ENCODE results near the gene MYH9.
A peak's percentile ranks its signal among the peaks of the same experiment; 100 is the strongest.

MYH9 gene

DNA sequence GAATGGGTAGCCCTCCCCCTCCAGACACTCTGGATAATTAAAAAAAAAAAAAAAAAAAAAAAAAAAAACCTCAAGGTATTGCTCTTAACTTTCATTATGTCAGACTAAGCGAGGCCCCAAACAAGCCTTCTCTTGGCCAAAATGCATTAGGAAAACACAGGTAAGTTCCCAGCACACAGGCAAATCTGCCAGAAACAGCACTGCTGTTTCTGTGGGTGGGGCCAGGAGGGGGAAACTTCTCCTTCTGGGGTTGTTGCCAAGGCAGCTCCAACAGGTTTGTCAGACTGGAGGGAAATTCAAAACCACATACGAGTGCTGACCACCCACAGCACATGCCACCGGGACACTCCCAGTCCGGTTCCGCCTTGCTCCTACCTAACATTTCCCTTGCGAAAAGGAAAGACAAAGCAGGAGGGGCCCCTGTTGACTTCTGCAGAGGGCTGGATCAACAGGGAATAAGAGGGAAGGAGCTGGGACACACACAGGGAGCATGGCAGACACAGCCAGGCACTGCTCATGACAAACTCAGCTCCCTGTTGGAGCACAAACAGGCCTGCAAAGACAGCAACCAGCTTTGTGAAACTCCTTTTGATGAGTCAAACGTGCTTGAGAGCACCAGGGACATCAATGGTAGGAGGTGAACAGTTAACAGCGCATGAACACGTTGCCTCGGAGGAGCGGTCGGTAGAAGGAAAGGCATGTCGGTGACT is 55.0 kb downstream of the MYH9 start:
- no peaks in the 10 kb centered on the region for H3K27me3 ChIP-seq (replicated peaks; ENCODE audit: insufficient read depth, low read length)
- peaks cover 66% of the 10 kb centered on the region for H3F3A ChIP-seq (ENCODE audit: insufficient read depth, low read length)
- no peak for TF ChIP-seq EZH2 (optimal IDR thresholded peaks at IDR 0.05; ENCODE audit: low read depth, low read length)
- no peak for TF ChIP-seq EZH2phosphoT487 (IDR thresholded peaks at IDR 0.05; ENCODE audit: low read length)
- TF ChIP-seq, protein P1, sequence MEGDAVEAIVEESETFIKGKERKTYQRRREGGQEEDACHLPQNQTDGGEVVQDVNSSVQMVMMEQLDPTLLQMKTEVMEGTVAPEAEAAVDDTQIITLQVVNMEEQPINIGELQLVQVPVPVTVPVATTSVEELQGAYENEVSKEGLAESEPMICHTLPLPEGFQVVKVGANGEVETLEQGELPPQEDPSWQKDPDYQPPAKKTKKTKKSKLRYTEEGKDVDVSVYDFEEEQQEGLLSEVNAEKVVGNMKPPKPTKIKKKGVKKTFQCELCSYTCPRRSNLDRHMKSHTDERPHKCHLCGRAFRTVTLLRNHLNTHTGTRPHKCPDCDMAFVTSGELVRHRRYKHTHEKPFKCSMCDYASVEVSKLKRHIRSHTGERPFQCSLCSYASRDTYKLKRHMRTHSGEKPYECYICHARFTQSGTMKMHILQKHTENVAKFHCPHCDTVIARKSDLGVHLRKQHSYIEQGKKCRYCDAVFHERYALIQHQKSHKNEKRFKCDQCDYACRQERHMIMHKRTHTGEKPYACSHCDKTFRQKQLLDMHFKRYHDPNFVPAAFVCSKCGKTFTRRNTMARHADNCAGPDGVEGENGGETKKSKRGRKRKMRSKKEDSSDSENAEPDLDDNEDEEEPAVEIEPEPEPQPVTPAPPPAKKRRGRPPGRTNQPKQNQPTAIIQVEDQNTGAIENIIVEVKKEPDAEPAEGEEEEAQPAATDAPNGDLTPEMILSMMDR (IDR thresholded peaks at IDR 0.05; ENCODE audit: low read length), result no peak
- peaks cover 22% of the 10 kb centered on the region for H3K36me3 ChIP-seq (replicated peaks; ENCODE audit: insufficient read depth, low read length)
- peak overlapping the region; percentile 96 for H3K27ac ChIP-seq (ENCODE audit: low read length)
- H3K4me1 ChIP-seq (ENCODE audit: low read length), result peaks cover 77% of the 10 kb centered on the region
- peak overlapping the region; percentile 50; the same call in 1 of the 2 replicates for H3K4me3 ChIP-seq (ENCODE audit: low read length)
- no peaks in the 10 kb centered on the region for H3K9me3 ChIP-seq (replicated peaks; ENCODE audit: insufficient read depth, low read length)
- H2AFZ ChIP-seq (ENCODE audit: low read length), result no peak overlapping the region
- peak; percentile 78 for DNase-seq
- no peaks in the 10 kb centered on the region for H3K9me2 ChIP-seq (replicated peaks; ENCODE audit: insufficient read depth, low read length)
- peak overlapping the region; percentile 83 for H3K9ac ChIP-seq (ENCODE audit: low read length)
- 0 out of 2 replicates have a peak, but pooled peaks cover 4% of the 10 kb centered on the region for H4K20me1 ChIP-seq (ENCODE audit: insufficient read depth, low read length)
- peak overlapping the region; percentile 91 for H3K4me2 ChIP-seq (ENCODE audit: low read depth, low read length)
- peaks cover 91% of the 10 kb centered on the region for H3K79me2 ChIP-seq (ENCODE audit: low read length)

DNA sequence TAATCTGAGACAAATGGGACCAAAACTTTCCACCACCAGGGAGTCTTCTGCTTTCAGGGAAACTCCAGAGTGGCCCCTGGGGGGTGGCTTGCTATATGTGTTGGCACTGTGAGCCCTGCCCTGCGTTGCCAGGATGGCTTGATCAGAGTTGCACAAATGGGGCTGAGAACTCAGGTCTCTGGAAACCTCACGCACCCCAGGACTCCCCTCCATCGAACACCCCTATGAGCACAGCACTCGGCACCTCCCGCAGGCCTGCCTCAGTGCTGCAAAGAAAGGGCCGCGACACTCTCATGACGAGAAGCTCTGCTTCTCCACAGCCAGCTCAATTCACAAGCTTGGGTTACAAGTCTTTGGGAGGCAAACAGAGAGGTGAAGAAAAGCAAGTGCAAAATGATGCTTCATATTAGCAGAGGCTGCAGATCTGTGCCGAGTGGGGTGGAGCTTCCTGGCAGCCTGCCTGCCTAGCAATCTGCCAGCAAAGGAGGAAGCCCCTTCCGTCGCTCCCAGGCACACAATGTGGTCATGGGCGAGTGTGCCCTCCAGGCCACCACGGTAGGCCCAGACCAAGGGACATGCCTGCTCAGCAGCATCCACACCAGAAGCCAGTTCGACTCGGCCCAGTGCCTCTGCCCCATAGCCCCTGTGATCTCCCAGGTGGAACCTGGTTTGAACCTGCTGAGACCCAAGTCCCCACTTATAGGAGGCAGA is 55.7 kb downstream of the MYH9 start:
- Histone ChIP-seq H3K27me3 (replicated peaks; ENCODE audit: insufficient read depth, low read length) (no peaks in the 10 kb centered on the region), H3K9me2 (replicated peaks; ENCODE audit: insufficient read depth, low read length) (no peaks in the 10 kb centered on the region), H3F3A (ENCODE audit: insufficient read depth, low read length) (peaks cover 64% of the 10 kb centered on the region), H3K27ac (ENCODE audit: low read length) (peak overlapping the region; percentile 96), H3K4me1 (ENCODE audit: low read length) (peaks cover 69% of the 10 kb centered on the region), H3K9me3 (replicated peaks; ENCODE audit: insufficient read depth, low read length) (no peaks in the 10 kb centered on the region), H2AFZ (ENCODE audit: low read length) (no peak overlapping the region), H3K9ac (ENCODE audit: low read length) (peak overlapping the region; percentile 83), H3K36me3 (replicated peaks; ENCODE audit: insufficient read depth, low read length) (peaks cover 18% of the 10 kb centered on the region), H3K4me2 (ENCODE audit: low read depth, low read length) (peak overlapping the region; percentile 91), H4K20me1 (ENCODE audit: insufficient read depth, low read length) (0 out of 2 replicates have a peak, but pooled peaks cover 4% of the 10 kb centered on the region), H3K4me3 (ENCODE audit: low read length) (peak overlapping the region; percentile 50), H3K79me2 (ENCODE audit: low read length) (peaks cover 91% of the 10 kb centered on the region)
- peak; percentile 69 for DNase-seq
- TF ChIP-seq EZH2 (optimal IDR thresholded peaks at IDR 0.05; ENCODE audit: low read depth, low read length), result no peak
- TF ChIP-seq, protein P1 (IDR thresholded peaks at IDR 0.05; ENCODE audit: low read length), result no peak
- TF ChIP-seq EZH2phosphoT487 (IDR thresholded peaks at IDR 0.05; ENCODE audit: low read length), result no peak

DNA sequence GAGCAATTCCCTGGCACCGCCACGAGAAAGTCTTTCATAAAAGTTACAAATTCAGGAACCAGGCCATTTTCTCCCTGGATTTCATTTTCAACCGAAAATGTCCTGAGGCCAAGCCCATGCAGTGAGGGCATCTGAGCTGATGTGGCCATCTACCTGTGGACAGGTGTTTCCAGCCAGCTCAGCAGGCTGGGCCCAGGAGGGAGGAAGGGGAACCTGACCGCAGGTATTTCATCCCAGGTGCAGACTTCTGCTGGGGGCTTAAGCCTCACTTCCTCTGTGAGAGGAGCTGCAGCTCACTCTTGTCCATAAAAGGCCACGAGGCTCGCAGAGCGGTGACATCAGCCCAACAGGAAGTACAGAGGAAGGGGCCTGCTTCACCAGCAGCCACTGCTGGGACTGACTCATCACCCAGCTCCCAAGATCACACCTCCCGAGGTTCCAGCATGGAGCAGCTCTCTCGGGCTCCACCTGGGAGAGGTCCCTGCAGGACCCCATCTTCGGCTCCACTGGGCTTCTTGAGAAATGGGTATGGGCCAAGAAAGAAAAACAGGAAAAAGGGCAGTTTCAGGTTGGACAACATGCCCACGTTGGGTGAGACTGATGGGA is 56.4 kb downstream of the MYH9 start:
- Histone ChIP-seq H3K27ac (ENCODE audit: low read length) (peak overlapping the region; percentile 96), H3K9ac (ENCODE audit: low read length) (peak overlapping the region; percentile 83), H3K4me3 (ENCODE audit: low read length) (peak overlapping the region; percentile 50), H3F3A (ENCODE audit: insufficient read depth, low read length) (peaks cover 58% of the 10 kb centered on the region), H3K9me3 (replicated peaks; ENCODE audit: insufficient read depth, low read length) (no peaks in the 10 kb centered on the region), H3K4me2 (ENCODE audit: low read depth, low read length) (peak overlapping the region; percentile 91), H3K27me3 (replicated peaks; ENCODE audit: insufficient read depth, low read length) (no peaks in the 10 kb centered on the region), H3K79me2 (ENCODE audit: low read length) (peaks cover 91% of the 10 kb centered on the region), H3K36me3 (replicated peaks; ENCODE audit: insufficient read depth, low read length) (peaks cover 19% of the 10 kb centered on the region), H2AFZ (ENCODE audit: low read length) (no peak overlapping the region), H3K9me2 (replicated peaks; ENCODE audit: insufficient read depth, low read length) (no peaks in the 10 kb centered on the region), H4K20me1 (ENCODE audit: insufficient read depth, low read length) (no peaks in the 10 kb centered on the region), H3K4me1 (ENCODE audit: low read length) (peaks cover 63% of the 10 kb centered on the region)
- peak; percentile 97 for DNase-seq
- TF ChIP-seq EZH2 (optimal IDR thresholded peaks at IDR 0.05; ENCODE audit: low read depth, low read length), result no peak
- TF ChIP-seq EZH2phosphoT487 (IDR thresholded peaks at IDR 0.05; ENCODE audit: low read length), result no peak
- TF ChIP-seq, protein P1 (IDR thresholded peaks at IDR 0.05; ENCODE audit: low read length), result no peak
